Lung (tissue), 12 donors: Measurements from ENCODE around the gene YBX2. TPM values are rescaled to one million over a fixed set of nuclear protein-coding genes. Genes with fewer than 3 reads are reported as not detected.

Experiments used
- ATAC-seq: fragments of 200-7000 bp; cut with Tn5 transposase; one replicate; pipeline ENCODE4 v1.9.1; 2020; ENCODE audit warnings: moderate number of reproducible peaks; ENCODE audit not compliant: insufficient read depth, low FRiP score
- DNase-seq, 3 donors: peaks; one replicate each; pipeline ENCODE4 v3.0.0-alpha.2; 2013 to 2017
- H3K27ac ChIP-seq, 2 donors: one replicate each; pipeline ENCODE4 v1.5.1; 2013; ENCODE audit warnings: mild to moderate bottlenecking in 2 of 2, moderate library complexity in 2 of 2, control low read depth in 1 of 2, inconsistent platforms in 1 of 2, low read depth in 1 of 2, low read length in 1 of 2
- H3K27me3 ChIP-seq, 3 donors: one replicate each; pipeline ENCODE4 v1.5.1; 2013; ENCODE audit warnings: low read length in 2 of 3; ENCODE audit not compliant: control insufficient read depth in 3 of 3, insufficient read depth in 3 of 3
- H3K36me3 ChIP-seq, 4 donors: one replicate each; pipeline ENCODE4 v1.5.1; 2013; ENCODE audit warnings: low read length in 4 of 4, mild to moderate bottlenecking in 1 of 4, moderate library complexity in 1 of 4; ENCODE audit not compliant: control insufficient read depth in 4 of 4, insufficient read depth in 4 of 4
- H3K4me1 ChIP-seq, 5 donors: one replicate each; pipeline ENCODE4 v1.5.1; 2013; ENCODE audit warnings: low read length in 5 of 5, mild to moderate bottlenecking in 2 of 5, moderate library complexity in 1 of 5; ENCODE audit not compliant: control insufficient read depth in 5 of 5, insufficient read depth in 5 of 5
- H3K4me3 ChIP-seq: one replicate; pipeline ENCODE4 v1.5.1; 2013; ENCODE audit warnings: mild to moderate bottlenecking, control low read depth, moderate library complexity
- H3K9ac ChIP-seq, 2 donors: one replicate each; pipeline ENCODE4 v1.5.1; 2013; ENCODE audit warnings: low read length in 2 of 2, control low read depth in 1 of 2; ENCODE audit not compliant: insufficient read depth in 1 of 2
- H3K9me3 ChIP-seq, 4 donors: one replicate each; pipeline ENCODE4 v1.5.1; 2013; ENCODE audit warnings: low read length in 3 of 4, mild to moderate bottlenecking in 1 of 4, moderate library complexity in 1 of 4; ENCODE audit not compliant: control insufficient read depth in 4 of 4, insufficient read depth in 3 of 4
- CTCF ChIP-seq: IDR thresholded peaks from 2 replicates; pipeline ENCODE4 v1.5.1; 2012; ENCODE audit warnings: mild to moderate bottlenecking; ENCODE audit errors: control extremely low read depth, extremely low read depth
- WGBS, 2 donors: extraction: QIAGEN DNeasy Blood & Tissue Kit; methylation state at CpG; one replicate each; pipeline ENCODE4 v1.1.7; 2013; 5-methylcytosine and 5-hydroxymethylcytosine counted together
- polyA plus RNA-seq, 2 donors: library from polyadenylated mRNA; stranded (reverse); fragments of 200-250 nt; gene quantifications; one replicate each; pipeline ENCODE4 v1.2.1, GENCODE V29; 2013
- total RNA-seq, 2 donors: library from RNA; depleted of rRNA in 1 of 2; stranded (reverse); fragments of >200 nt in 1 of 2; gene quantifications; one replicate each; pipeline ENCODE4 v1.2.1, GENCODE V29; 2014 to 2021
- donor health status: control.
- donor health status: control.
- donor health status: Bipolar disorder and iron deficiency.
- donor health status: healthy.
- donor health status: DM: yes; HTN: yes; CAD: no.

Gene YBX2
- total and polyA plus RNA-seq, 4 donors, result 0.03 to 0.57 (median 0.40) TPM

- WGBS, 2 donors, result 28 to 35% methylated on average over 9 of the region's 9 CpGs
- Histone ChIP-seq H3K27ac (peak overlapping the region; percentile 94 to 97), H3K9me3 (no peaks in the 10 kb centered on the region), H3K27me3 (no peaks in the 10 kb centered on the region), H3K4me1 (peaks cover 4 to 34% (median 14%) of the 10 kb centered on the region in 5 donors), H3K9ac (peak overlapping the region; percentile 91 to 94), H3K4me3 (peak overlapping the region; percentile 83), H3K36me3 (peaks cover 6 to 33% (median 26%) of the 10 kb centered on the region in 4 donors)
- ATAC-seq (no peak), DNase-seq (no peak)
- TF ChIP-seq CTCF, result no peak
These were observed 53.2 kb downstream of the YBX2 start for GRCh38 chr17:7241090-7241733.

DNA sequence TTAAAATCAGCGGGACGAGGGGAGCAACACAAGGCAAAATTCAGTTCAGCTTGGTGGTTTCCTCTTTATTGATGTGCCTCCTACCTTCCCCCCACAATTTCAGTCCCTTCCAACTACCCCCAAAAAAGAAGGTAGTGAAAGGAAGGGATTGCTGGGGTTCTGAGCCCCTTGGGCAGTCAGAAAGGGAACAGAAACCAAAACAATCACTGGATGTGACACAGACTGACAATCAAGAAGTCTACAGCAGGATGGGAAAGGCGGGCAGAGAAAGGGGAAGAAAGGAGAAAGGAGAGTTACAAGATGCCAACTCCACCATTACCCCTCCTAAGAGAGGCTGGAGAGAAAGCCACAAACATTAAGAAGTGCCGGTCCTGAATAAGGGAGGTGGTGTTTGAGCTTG lies 54.1 kb downstream of the YBX2 start:
- Histone ChIP-seq H3K4me3 (no peak overlapping the region), H3K9me3 (no peaks in the 10 kb centered on the region), H3K9ac (peak overlapping the region in 1 of 2 donors; percentile 29), H3K36me3 (peaks cover 6 to 33% (median 27%) of the 10 kb centered on the region in 4 donors), H3K27me3 (no peaks in the 10 kb centered on the region), H3K27ac (peak overlapping the region in 1 of 2 donors; percentile 51), H3K4me1 (peaks cover 4 to 34% (median 14%) of the 10 kb centered on the region in 5 donors)
- DNase-seq (no peak), ATAC-seq (no peak)
- TF ChIP-seq CTCF, result no peak
- WGBS, 2 donors, result 44 to 57% methylated on average over 4 of the region's 4 CpGs

DNA sequence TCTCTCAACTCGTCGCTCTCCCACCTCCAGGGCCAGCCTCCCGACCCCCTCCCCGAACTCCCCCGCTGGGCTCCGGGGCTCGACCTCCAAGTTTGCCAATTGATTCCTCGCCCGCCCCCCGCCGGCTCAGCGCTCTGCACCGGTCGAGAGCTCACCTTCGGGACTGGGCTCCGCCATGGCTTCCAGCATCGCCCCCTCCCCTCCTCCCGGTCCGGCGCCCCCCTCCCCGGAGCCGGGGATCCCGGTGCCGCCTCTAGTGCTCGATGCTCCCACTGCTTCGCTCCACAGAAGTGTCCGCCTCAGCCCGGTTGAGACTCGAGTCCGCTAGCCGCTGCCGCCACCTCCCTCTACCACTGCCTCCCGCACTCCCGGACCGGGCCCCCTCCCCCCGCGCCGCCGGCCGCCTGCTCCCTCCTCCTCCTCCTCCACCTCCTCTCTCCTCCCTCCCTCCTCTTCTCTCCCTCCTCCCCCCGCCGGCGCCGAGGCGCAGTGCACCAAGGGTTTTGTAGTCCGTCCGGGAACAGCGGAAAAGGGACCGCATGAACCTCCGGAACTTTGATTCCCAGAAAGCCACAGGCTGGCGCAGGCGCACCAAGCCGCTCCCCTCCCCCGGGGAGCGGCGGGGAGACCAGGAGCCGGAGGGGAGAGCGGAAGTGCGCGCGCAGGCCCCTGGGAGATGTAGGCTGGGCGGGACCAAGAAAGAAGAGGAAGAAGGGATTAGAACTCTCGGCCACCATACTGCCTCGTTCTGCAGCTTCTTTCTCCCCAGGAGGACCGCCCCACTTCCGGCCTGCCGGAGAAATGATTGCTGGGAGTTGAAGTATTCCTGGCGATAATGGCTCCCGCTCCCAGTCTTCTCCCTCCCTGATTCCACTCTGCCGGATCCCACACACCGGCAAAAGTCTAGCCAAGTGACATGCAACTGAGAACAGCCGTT lies 55.1 kb downstream of the YBX2 start, which contains the start of gene PHF23:
PHF23 (minus strand) TSS at position 367 of the 937 bp plus-strand sequence; CDS start at position 189, 178 bp downstream.
- H3K4me3 ChIP-seq, result peak within 1 kb of the TSS; percentile 92
- DNase-seq (peak; percentile 100), ATAC-seq (peak; percentile 66)
- peaks cover 4 to 40% (median 14%) of the 10 kb centered on the region in 5 donors for H3K4me1 ChIP-seq
- no peak for TF ChIP-seq CTCF
- peaks cover 6 to 32% (median 27%) of the 10 kb centered on the region in 4 donors for H3K36me3 ChIP-seq
- no peaks in the 10 kb centered on the region for H3K27me3 ChIP-seq
- H3K9ac ChIP-seq, result peak within 1 kb of the TSS; percentile 29 to 49
- 1% methylated on average over 66 to 72 of the region's 72 CpGs for WGBS, 2 donors
- peak within 1 kb of the TSS; percentile 87 to 88 for H3K27ac ChIP-seq
- no peaks in the 10 kb centered on the region for H3K9me3 ChIP-seq
